Measurements from ENCODE around the gene VPS52.

DNA sequence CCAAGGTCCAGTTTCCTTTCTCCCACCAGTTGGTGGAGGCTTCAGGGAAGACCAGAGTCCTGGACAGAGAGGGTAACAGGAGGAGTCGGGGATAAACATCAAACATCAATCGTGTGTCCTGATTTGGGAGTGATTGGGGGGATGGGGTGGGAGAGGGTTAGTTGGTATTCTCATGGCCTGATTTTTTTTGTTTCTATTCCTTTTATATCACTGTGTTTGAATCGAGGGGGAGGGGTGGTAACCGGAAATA is 67.6 kb downstream of the VPS52 start:
- TF ChIP-seq, protein P1, sequence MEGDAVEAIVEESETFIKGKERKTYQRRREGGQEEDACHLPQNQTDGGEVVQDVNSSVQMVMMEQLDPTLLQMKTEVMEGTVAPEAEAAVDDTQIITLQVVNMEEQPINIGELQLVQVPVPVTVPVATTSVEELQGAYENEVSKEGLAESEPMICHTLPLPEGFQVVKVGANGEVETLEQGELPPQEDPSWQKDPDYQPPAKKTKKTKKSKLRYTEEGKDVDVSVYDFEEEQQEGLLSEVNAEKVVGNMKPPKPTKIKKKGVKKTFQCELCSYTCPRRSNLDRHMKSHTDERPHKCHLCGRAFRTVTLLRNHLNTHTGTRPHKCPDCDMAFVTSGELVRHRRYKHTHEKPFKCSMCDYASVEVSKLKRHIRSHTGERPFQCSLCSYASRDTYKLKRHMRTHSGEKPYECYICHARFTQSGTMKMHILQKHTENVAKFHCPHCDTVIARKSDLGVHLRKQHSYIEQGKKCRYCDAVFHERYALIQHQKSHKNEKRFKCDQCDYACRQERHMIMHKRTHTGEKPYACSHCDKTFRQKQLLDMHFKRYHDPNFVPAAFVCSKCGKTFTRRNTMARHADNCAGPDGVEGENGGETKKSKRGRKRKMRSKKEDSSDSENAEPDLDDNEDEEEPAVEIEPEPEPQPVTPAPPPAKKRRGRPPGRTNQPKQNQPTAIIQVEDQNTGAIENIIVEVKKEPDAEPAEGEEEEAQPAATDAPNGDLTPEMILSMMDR (IDR thresholded peaks at IDR 0.05) = no peak
- TF ChIP-seq POLR2AphosphoS5 (IDR thresholded peaks at IDR 0.05; ENCODE audit: insufficient read depth in 1 of 2, low read depth in 1 of 2) = no peak
